Activated CD8-positive, alpha-beta memory T cell treated with anti-CD3 and anti-CD28 coated beads for 4 hours (primary cell): ENCODE data around the gene PPP1R16B.
"Not testable (repeated sequence)": the region's sequence is repeated elsewhere in the genome, so short reads cannot be mapped to it uniquely, and the experiment has no call there.

ENCODE experiments used
- DNase-seq, 2 donors: peaks; one replicate each; pipeline ENCODE4 v3.0.0-alpha.2; 2020; ENCODE audit warnings: low read depth in 2 of 2

Gene PPP1R16B

GRCh38 chr20:38935285-38935684 lies 129.8 kb downstream of the PPP1R16B start:
- DNase-seq = no peak

DNA sequence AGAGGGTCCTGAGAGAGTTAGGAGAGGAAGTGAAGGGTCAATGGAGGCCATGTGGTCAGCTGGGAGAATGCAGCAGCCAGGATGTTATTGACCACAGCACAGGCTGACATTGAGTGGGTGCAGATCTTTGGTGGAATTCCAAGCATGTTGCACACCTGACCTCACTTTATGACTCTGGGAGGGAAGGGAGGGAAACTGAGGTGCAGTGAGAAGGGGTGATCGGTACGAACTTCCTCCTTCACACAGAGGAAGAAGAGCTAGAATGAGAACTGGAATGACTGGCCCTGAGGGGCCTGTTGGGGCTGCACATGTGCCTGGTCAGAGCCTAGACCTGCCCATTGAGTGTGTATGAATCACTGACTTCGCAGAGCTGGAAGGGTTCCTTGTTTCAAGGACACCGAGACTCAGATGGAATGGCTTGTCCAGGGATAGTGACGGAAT lies 130.5 kb downstream of the PPP1R16B start:
- no peak for DNase-seq

DNA sequence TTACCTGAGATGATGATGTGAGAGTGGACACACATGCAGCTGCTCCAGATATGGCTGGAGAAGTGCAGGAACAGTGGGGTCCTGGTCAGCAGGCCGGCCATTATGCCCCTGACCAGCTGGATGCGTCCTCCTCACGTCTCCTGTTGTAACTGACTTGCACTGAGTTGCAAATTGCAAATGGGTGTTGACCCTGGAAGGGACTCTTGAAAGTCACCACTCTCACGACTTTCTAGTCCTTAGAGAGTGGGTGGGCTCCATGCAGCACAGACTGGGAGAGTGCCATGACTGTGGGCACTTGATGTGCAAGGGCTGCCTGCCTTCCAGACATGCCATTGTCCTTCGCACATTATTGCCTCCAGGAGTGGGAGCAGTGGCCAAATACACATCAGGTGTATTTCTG lies 131.5 kb downstream of the PPP1R16B start:
- no peak for DNase-seq

GRCh38 chr20:38937978-38938473 lies 132.5 kb downstream of the PPP1R16B start:
- DNase-seq = no peak

DNA sequence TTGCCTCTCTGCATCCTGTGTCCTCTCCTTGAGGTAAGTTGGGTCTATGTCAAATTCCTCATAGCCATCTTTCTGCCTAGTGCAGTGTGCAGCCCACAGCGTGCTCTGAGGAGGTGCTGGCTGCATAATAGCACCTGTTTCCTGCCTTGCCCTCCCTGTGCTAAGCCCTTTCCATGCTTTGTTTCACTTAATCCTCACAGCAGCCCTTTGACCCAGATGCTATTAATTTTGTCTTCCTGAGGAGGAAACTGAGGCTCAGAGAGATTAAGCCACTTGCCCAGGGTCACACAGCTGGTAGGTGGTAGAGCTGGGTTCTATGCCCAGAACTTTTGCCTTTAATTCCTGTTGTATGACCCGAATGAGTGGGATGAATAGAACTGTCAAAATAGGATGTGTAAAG lies 134.2 kb downstream of the PPP1R16B start:
- no peak for DNase-seq

GRCh38 chr20:38940644-38941043 lies 135.1 kb downstream of the PPP1R16B start:
- DNase-seq = no peak

GRCh38 chr20:38941726-38942389 lies 136.4 kb downstream of the PPP1R16B start:
- DNase-seq = no peak

DNA sequence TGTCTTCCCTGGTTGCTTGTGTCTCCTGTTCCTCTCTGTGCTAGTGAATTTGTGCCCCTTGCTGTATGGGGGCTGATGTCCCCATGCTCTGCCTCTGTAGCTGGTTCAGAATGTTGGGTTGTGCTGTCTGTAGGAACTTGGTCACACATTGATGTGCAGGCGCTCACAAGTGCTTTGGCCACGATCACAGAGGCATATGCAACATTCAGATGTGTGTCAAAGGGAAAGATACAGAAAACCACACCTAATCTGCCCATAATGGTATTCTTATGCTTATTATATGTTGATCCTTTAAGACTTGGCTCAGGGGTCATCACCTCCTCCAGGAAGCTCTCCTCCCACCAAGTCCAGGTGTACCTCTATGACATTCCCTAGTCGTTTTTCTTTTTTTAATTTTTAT lies 139.5 kb downstream of the PPP1R16B start:
- DNase-seq = no peak

DNA sequence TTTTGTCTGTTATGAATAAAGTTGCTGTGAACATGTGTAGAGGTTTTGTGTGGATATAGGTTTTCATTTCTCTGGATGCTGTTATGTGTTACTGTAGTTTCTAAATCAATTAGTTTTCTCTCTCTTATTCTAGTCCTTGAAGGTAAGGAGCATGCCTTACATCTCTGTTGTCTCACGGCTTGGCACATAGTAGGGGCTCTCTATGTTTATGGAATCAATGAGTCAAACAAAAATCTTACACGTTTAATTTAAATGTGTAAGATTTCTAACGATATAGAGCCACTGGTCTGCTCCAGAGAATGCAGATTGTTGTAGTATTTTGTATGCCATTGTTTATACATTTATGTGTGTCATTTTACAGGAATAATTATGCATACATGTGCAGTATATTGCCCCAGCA lies 141.3 kb downstream of the PPP1R16B start:
- DNase-seq = no peak

GRCh38 chr20:38947931-38948362 lies 142.4 kb downstream of the PPP1R16B start:
- DNase-seq = no peak

DNA sequence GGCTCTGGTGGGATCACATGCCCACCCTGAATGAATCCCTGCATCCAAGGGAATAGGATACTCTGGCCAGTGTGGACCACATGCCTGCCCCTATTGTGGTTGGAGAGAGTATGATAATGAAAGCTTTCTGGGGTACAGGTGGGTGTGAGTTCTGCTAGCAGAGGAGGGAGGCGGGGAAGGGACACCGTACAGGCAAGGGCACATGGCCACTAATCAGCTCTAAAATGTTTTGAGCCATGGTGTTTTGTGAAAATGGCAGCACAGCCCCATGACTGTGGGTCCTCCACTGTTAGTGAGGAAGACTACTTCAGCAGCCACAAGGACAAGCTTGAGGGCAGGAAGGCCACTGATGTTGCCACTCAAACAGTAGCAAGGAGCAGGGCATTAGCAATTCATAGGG lies 144.8 kb downstream of the PPP1R16B start:
- DNase-seq = no peak

DNA sequence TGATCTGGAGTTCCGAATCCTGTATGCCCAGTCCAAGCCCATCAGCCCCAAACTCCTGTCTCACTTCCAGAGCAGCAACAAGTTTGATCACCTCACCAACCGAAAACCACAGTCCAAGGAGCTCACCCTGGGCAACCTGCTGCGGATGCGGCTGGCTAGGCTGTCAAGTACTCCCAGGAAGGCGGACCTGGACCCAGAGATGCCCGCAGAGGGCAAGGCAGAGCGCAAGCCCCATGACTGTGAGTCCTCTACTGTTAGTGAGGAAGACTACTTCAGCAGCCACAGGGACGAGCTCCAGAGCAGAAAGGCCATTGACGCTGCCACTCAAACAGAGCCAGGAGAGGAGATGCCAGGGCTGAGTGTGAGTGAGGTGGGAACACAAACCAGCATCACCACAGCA lies 146.1 kb downstream of the PPP1R16B start:
- no peak for DNase-seq

DNA sequence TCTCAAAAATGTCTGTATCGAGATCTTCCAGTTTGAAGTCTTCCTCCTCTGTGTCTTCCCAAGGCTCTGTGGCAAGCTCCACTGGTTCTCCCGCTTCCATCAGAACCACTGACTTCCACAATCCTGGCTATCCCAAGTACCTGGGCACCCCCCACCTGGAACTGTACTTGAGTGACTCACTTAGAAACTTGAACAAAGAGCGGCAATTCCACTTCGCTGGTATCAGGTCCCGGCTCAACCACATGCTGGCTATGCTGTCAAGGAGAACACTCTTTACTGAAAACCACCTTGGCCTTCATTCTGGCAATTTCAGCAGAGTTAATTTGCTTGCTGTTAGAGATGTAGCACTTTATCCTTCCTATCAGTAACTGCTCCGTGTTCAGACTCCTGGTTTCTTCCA lies 146.7 kb downstream of the PPP1R16B start:
- no peak for DNase-seq

DNA sequence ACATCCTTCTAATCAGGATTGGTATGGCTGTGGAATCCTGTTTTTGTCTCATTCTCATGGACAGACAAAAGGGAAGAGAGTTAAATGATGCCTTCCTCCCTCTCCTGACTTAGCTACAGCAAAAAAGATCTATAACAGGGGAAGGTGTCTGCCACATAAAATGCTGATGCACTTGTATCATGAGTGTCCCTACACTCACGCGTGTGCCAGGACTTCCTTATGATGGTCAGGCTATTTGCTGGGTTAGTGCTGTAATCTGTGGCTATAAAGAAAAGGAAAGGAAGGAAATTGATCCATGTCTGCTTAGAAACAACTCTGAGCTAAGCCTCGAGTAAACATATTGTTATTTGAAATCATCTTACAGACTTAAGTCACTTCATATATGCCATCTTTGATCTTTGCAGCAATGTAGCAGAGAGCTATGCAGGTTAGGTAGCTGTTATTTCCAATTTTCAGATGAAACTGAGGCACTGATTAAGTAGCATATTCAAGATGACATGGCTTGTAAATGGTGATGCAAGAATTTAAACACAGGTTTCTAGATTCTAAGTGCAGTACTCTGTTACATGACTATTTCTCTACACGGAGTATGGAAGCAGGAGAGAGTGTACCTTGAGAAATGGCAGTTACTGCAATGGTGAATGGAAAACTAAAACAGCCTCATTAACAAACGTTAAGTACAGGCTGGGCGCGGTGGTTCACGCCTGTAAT lies 148.3 kb downstream of the PPP1R16B start:
- DNase-seq = no peak

DNA sequence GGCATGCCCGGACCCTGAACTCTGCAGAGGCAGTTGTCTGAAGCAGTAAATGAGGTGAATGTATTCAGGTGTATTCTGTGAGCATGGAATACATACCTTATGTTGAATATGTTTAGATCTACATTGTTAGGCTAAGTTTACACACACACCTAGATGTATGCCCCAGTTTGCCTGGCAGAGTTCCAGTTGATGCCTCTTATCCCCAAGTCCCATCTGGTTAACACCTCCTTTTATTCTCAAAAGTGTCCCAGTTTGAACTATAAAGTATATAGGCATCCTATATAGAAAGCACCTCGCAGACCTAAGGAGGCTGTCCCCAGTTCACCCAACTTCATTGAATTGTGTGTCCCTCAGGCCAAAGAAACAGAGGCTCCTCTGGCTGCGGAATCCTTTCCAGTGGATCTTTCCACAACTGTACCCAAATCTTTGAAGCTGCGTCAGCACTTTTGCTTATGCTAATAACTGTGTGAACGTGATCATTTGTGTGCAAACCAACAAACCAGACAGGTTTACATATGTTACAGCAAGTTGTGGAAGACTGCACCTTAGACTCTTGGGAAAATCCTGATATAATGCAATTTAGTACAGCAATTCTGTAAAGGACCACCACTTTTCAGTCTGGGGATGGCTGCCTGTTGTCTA lies 151.9 kb downstream of the PPP1R16B start:
- no peak for DNase-seq

DNA sequence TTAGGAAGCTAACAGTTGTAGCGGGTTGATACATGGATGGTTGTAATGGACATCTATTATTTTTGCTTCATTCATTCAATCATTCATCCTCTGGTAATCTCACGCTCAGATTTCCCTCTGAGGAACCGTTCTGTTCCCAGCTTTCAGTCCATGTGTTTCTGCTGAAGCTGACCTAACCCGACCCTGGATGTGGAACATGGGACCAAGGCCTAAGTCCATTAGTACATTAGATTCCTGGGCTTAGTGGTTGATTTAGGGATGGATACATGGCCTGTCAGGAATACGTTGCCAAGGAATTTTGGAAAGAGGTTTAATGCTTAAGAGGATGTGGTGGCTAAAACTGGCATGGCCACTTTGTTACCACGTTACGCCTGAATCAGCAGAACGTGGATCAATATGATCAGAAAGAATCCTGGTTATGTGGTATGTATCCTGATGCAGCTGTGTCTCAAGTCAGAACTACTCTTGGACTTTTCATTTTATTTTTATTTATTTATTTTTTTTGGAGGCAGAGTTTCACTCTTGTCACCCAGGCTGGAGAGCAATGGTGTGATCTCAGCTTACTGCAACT lies 152.5 kb downstream of the PPP1R16B start:
- DNase-seq = no peak

GRCh38 chr20:38960187-38960687 lies 154.7 kb downstream of the PPP1R16B start:
- not testable (repeated sequence) for DNase-seq

DNA sequence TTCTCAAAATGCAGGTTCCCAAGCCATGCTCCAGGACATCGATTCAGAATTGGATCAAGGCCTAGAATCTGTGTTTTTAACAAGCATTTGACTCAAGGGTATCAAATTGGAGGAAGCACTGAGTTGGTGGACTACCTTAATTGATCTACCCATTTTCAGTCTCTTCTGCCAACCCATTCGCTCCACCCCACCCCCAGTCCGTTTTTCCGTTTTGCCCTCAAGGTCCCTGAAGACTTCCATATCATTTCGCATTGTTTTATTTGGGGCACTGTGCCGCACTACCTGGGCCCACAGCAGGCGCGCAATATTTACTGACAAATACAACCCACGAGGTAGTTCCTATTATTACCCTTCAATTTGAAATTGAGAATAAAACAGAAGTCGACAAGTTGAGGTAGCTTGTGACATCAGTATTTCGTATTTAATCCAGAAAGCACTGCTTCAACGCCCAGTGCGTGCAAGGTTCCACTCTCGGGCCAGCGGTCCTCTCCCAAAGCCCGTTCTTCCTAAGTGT lies 156.1 kb downstream of the PPP1R16B start:
- no peak for DNase-seq

DNA sequence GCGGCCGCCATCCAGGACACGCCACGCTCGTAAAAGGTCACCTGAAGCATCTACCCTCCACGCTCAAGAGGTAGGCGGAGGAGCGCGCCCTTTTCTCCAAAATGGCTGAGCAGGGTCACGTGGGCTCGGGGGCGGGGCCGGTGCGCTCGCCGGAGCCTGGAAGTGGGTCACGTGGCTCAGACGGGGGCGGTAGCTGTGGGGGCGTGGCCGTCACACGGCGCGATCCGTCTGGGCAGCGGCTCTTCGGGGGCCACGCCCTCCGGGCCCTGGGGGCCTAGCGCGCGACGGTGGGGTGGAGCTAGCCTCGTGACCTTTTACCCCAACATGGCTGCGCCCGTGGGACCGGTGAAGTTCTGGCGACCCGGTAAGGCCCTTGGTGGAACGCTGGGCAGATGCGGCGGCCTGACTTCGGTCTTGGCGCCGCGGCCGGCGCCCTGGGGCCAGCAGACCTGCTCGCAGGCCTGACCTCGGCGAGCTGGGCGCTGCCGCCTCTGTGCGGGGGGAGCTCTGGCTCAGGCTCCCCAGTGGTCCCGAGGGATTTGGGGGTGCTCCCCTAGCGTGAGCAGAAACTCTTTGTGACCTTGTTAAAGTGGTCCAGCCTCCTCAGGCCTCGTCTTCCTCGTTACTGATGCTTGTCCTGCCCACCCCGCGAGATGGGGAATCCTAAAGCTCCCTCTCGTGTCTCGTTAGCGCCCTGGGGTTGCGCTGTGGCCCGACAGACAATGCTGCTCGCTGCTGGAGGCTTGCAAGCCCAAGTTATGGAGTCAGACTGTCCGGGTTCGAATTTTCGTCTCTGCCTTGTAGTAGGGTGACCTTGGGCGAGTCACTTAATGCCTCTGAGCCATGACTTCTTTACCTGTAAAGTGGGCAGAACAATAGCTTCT lies 156.8 kb downstream of the PPP1R16B start, which contains the start of gene DHX35:
Gene DHX35, plus strand, starts transcription at position 301 of the 884 bp plus-strand sequence. Its CDS starts 24 bp downstream, at position 325.
- peak; percentile 97 to 98 for DNase-seq

- no peak for DNase-seq
Measured at GRCh38 chr20:38962928-38963401, 157.5 kb downstream of the PPP1R16B start.

DNA sequence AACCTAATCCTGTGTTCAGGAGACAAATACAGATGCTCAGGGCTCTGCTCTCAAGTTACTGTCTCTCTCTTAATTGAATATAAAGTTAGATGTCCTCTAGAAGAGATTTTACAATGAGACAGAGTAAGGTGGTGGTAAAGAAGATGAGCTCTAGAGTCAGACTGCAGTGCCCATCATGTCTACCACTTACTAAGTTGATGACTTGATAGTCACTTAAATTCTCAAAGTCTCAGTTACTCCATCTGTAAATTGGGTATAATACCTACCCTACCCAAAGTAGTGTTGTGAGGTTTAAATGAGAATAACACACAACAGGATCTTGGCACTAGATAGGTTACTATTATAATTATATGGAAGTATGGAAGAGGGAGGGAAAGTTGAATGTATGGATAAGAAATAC lies 158.2 kb downstream of the PPP1R16B start:
- no peak for DNase-seq
